Measurements from ENCODE around the gene CDT1.
A peak's percentile ranks its signal among the peaks of the same experiment; 100 is the strongest.

CDT1 gene

DNA sequence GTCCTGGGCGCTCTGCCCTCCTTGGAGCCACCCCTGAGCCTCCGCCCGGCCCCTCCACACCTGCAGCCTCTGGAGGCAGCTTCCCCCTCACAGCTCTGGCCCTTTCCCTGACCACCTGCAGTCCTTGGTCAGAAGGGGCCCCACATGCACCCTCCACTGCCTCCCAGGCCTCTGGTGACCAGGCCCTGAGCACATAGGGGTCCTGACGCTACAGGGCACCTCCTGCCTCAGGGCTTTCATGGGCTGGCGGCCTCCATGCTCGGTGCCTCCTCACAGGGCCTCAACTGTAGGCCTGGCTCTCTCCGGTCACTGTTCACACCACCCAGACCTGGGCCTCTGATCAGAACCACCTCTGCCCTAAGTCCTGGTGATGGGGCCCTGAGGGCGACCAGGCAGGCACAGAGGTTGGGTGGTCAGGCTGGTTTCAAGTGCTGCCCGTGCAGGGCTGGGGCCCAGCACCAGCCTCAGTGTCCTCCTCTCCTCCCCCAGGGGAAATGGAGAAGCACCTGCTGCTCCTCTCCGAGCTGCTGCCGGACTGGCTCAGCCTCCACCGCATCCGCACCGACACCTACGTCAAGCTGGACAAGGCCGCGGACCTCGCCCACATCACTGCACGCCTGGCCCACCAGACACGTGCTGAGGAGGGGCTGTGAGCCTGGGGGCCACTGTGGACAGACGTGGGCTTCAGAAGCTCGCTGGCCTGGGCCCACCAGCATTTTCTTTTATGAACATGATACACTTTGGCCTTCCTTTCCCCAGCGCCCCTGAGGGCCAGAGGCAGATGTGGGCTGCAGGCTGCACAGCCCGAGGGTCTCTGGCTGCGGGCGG is 4.3 kb downstream of the CDT1 start:
- TF ChIP-seq, protein P1, sequence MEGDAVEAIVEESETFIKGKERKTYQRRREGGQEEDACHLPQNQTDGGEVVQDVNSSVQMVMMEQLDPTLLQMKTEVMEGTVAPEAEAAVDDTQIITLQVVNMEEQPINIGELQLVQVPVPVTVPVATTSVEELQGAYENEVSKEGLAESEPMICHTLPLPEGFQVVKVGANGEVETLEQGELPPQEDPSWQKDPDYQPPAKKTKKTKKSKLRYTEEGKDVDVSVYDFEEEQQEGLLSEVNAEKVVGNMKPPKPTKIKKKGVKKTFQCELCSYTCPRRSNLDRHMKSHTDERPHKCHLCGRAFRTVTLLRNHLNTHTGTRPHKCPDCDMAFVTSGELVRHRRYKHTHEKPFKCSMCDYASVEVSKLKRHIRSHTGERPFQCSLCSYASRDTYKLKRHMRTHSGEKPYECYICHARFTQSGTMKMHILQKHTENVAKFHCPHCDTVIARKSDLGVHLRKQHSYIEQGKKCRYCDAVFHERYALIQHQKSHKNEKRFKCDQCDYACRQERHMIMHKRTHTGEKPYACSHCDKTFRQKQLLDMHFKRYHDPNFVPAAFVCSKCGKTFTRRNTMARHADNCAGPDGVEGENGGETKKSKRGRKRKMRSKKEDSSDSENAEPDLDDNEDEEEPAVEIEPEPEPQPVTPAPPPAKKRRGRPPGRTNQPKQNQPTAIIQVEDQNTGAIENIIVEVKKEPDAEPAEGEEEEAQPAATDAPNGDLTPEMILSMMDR (conservative IDR thresholded peaks at IDR 0.05; ENCODE audit: low read depth, low read length), result no peak
- Histone ChIP-seq H4K20me1 (ENCODE audit: insufficient read depth) (no peaks in the 10 kb centered on the region; the same call in 1 of the 2 replicates), H3K9ac (no peak overlapping the region), H3K4me2 (no peak overlapping the region), H3K4me1 (ENCODE audit: low read depth, poor library complexity, severe bottlenecking) (peaks cover 35% of the 10 kb centered on the region), H3K4me3 (IDR thresholded peaks at IDR 0.05; ENCODE audit: insufficient read depth, low read depth, low read length) (no peak overlapping the region), H3K36me3 (ENCODE audit: insufficient read depth) (peaks cover 6% of the 10 kb centered on the region; the same call in 1 of the 2 replicates), H3K27me3 (ENCODE audit: insufficient read depth, low read depth) (no peaks in the 10 kb centered on the region), H3K27ac (no peak overlapping the region; the same call in 1 of the 2 replicates), H2AFZ (ENCODE audit: low read depth) (no peak overlapping the region), H3K79me2 (ENCODE audit: insufficient read depth, low read depth) (peaks cover 57% of the 10 kb centered on the region)

DNA sequence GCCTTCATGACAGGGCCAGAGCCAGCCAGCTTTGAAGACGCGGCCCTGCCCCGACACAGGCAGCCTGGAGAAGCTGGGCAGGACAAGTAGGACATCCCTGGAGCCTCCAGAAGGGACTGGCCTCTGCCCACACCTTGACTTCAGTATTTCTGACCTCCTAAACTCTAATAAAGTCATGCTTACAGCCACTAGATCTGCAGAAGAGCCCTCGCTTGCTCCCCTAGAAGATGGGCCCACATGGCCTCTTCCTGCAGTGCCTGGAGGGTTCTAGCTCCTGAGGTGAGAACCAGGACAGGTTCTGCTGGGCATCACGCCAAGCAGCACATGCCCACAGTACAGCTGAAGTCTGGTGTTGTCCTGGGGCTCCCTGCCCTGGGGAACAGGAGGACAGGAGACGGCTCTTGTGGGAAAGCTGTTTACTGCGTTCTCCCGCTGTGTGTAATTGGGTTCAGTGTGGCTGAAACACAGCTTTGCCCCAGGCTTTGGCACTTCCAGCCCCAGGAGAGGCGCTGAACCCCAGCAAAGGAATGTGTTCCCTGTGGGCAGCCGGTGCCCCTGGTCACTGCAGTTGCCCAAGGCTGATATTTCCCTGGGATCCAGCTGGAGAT is 5.6 kb downstream of the CDT1 start:
- Histone ChIP-seq H3K4me3 (IDR thresholded peaks at IDR 0.05; ENCODE audit: insufficient read depth, low read depth, low read length) (no peak overlapping the region), H3K79me2 (ENCODE audit: insufficient read depth, low read depth) (peaks cover 54% of the 10 kb centered on the region), H4K20me1 (ENCODE audit: insufficient read depth) (no peaks in the 10 kb centered on the region; the same call in 1 of the 2 replicates), H3K27me3 (ENCODE audit: insufficient read depth, low read depth) (no peaks in the 10 kb centered on the region), H3K36me3 (ENCODE audit: insufficient read depth) (peaks cover 6% of the 10 kb centered on the region; the same call in 1 of the 2 replicates), H2AFZ (ENCODE audit: low read depth) (no peak overlapping the region), H3K9ac (peak overlapping the region; percentile 96; the same call in 1 of the 2 replicates), H3K4me1 (ENCODE audit: low read depth, poor library complexity, severe bottlenecking) (peaks cover 37% of the 10 kb centered on the region), H3K27ac (peak overlapping the region; percentile 82; the same call in 1 of the 2 replicates), H3K4me2 (peak overlapping the region; percentile 94)
- TF ChIP-seq, protein P1 (conservative IDR thresholded peaks at IDR 0.05; ENCODE audit: low read depth, low read length), result no peak

DNA sequence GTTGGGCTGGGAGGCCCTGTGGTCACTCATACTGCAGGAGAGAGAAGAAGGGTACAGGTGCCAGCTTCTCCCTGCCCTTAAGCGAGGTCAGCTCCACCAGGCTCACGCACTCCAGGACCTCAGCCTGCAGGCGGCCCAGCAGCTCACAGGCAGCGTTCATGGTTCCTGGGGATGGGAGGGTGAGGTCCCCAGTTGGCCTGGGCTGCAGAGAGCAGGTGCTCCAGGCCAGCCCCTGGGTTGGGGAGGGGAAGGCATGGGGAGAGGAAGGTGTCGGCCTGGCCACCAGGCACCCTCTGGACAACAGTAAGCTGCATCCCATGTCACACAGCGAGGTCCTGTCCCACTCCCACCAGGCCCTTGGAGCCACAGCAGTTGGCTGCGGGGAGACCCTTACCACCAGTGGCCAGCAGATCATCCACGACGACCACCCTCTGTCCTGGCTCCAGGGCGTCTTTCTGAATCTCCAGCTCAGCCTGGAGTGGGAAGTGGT is 6.1 kb downstream of the CDT1 start:
- TF ChIP-seq, protein P1 (conservative IDR thresholded peaks at IDR 0.05; ENCODE audit: low read depth, low read length), result no peak
- peak overlapping the region; percentile 94 for H3K4me2 ChIP-seq
- H3K4me1 ChIP-seq (ENCODE audit: low read depth, poor library complexity, severe bottlenecking), result peaks cover 35% of the 10 kb centered on the region
- H3K79me2 ChIP-seq (ENCODE audit: insufficient read depth, low read depth), result peaks cover 48% of the 10 kb centered on the region
- no peak overlapping the region for H2AFZ ChIP-seq (ENCODE audit: low read depth)
- peak overlapping the region; percentile 82 for H3K27ac ChIP-seq
- no peaks in the 10 kb centered on the region for H3K27me3 ChIP-seq (ENCODE audit: insufficient read depth, low read depth)
- peak overlapping the region; percentile 96; the same call in 1 of the 2 replicates for H3K9ac ChIP-seq
- H3K4me3 ChIP-seq (IDR thresholded peaks at IDR 0.05; ENCODE audit: insufficient read depth, low read depth, low read length), result no peak overlapping the region
- peaks cover 6% of the 10 kb centered on the region; the same call in 1 of the 2 replicates for H3K36me3 ChIP-seq (ENCODE audit: insufficient read depth)
- H4K20me1 ChIP-seq (ENCODE audit: insufficient read depth), result no peaks in the 10 kb centered on the region; the same call in 1 of the 2 replicates

DNA sequence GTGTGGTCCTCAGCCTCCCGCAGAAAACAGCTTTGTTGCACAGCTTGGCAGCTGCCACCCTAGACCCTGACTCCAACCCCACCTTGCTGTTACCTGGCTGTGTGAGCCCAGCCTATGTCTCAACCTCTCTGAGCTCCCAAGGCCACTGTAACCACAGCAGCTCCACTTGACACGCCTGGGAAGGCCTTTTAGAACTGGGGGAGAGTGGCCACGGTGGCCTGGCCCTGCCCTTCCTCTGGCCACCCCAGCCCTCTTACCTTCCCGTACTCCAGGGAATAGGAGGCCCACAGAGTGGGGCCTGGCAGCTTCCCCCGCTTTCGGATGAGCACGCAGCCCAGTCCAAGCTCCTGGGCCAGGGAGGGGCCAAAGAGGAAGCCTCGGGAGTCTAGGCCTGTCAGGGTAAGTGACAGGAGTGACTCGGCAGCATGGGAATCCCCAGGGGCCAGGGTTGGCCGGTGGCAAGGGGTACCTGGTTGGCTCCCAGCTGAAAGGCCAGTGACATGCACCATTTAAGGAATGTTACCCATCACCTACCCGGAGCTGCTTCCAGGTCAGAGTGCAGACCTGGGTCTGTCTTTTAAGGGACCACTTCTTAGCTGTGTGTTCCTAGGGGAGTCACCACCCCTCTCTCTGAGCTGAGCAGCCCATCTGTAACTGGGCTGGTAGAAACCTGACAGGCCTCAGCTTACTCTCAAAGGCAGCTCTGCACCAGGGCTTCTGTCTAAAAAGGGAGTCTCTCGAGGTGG is 6.8 kb downstream of the CDT1 start:
- Histone ChIP-seq H3K27ac (peak overlapping the region; percentile 82), H3K4me1 (ENCODE audit: low read depth, poor library complexity, severe bottlenecking) (peaks cover 29% of the 10 kb centered on the region), H2AFZ (ENCODE audit: low read depth) (no peak overlapping the region), H3K4me2 (peak overlapping the region; percentile 94), H4K20me1 (ENCODE audit: insufficient read depth) (no peaks in the 10 kb centered on the region), H3K36me3 (ENCODE audit: insufficient read depth) (peaks cover 6% of the 10 kb centered on the region; the same call in 1 of the 2 replicates), H3K9ac (peak overlapping the region; percentile 96), H3K27me3 (ENCODE audit: insufficient read depth, low read depth) (no peaks in the 10 kb centered on the region), H3K79me2 (ENCODE audit: insufficient read depth, low read depth) (peaks cover 42% of the 10 kb centered on the region), H3K4me3 (IDR thresholded peaks at IDR 0.05; ENCODE audit: insufficient read depth, low read depth, low read length) (no peak overlapping the region)
- TF ChIP-seq, protein P1 (conservative IDR thresholded peaks at IDR 0.05; ENCODE audit: low read depth, low read length), result no peak
